ENCODE data around the gene NDST1.
A peak's percentile ranks its signal among the peaks of the same experiment; 100 is the strongest.

- TF ChIP-seq ZFP3 (CRISPR knock-in tag; IDR thresholded peaks at IDR 0.05) (peak; percentile 16; the same call in 1 of the 2 replicates), RARB (CRISPR knock-in tag; IDR thresholded peaks at IDR 0.05) (no peak), ARNTL (CRISPR knock-in tag; IDR thresholded peaks at IDR 0.05; ENCODE audit: borderline replicate concordance, low read depth) (no peak), TCF4 (CRISPR knock-in tag; IDR thresholded peaks at IDR 0.05; ENCODE audit: borderline replicate concordance) (no peak), ISL1 (CRISPR knock-in tag; IDR thresholded peaks at IDR 0.05) (no peak), ZFP30 (CRISPR knock-in tag; IDR thresholded peaks at IDR 0.05) (no peak), BACH2 (CRISPR knock-in tag; IDR thresholded peaks at IDR 0.05; ENCODE audit: borderline replicate concordance) (no peak), ESRRG (CRISPR knock-in tag; IDR thresholded peaks at IDR 0.05) (no peak)
- TF ChIP-seq, protein P1, sequence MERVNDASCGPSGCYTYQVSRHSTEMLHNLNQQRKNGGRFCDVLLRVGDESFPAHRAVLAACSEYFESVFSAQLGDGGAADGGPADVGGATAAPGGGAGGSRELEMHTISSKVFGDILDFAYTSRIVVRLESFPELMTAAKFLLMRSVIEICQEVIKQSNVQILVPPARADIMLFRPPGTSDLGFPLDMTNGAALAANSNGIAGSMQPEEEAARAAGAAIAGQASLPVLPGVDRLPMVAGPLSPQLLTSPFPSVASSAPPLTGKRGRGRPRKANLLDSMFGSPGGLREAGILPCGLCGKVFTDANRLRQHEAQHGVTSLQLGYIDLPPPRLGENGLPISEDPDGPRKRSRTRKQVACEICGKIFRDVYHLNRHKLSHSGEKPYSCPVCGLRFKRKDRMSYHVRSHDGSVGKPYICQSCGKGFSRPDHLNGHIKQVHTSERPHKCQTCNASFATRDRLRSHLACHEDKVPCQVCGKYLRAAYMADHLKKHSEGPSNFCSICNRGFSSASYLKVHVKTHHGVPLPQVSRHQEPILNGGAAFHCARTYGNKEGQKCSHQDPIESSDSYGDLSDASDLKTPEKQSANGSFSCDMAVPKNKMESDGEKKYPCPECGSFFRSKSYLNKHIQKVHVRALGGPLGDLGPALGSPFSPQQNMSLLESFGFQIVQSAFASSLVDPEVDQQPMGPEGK (CRISPR knock-in tag; IDR thresholded peaks at IDR 0.05; ENCODE audit: borderline replicate concordance): no peak
Observed at GRCh38 chr5:150510460-150511263, 2.7 kb downstream of the NDST1 start.

Measured in SK-N-SH treated with all-trans-retinoic acid at 6 μM for 48 hours (cell line).